T-cell (primary cell): ENCODE measurements around the gene FGA. TPM values are rescaled to one million over a fixed set of nuclear protein-coding genes. Genes with fewer than 3 reads are reported as not detected.

ENCODE experiments used
- ATAC-seq, 4 experiments: fragments of 200-7000 bp in 3 of 4; fragments of 150-1000 bp in 1 of 4; cut with Tn5 transposase; replicated peaks in 1 of 4; 1 replicate in 3 of 4; 2 replicates in 1 of 4; pipeline ENCODE4 v1.10.0; 2021; ENCODE audit warnings: moderate library complexity in 3 of 4, mild to moderate bottlenecking in 2 of 4, moderate number of reproducible peaks in 1 of 4
- CTCF ChIA-PET, 2 donors: fragments of 300-600 bp; sonication (Branson Sonifier 250); formaldehyde crosslinking; loops; one replicate each; lab custom pipeline; 2022; ENCODE audit warnings: antibody characterized with exemption in 2 of 2; lab: Charles Lee
- POLR2A ChIA-PET, 2 donors: fragments of 300-600 bp; sonication (Branson Sonifier 250); formaldehyde crosslinking; loops; one replicate each; lab custom pipeline; 2022; ENCODE audit warnings: antibody characterized with exemption in 2 of 2; lab: Charles Lee
- DNase-seq, 35 experiments: peaks; one replicate each; pipeline versions ENCODE4 v3.0.0 to v3.0.0-alpha.2; 2013 to 2023
- H3K27ac ChIP-seq: one replicate; pipeline ENCODE4 v1.5.1; 2013; ENCODE audit warnings: low read length
- H3K27me3 ChIP-seq, 2 experiments: replicated peaks in 1 of 2; 1 replicate in 1 of 2; 2 replicates in 1 of 2; pipeline versions ENCODE4 v1.6.1 to v1.7.0; 2013; ENCODE audit warnings: low read length in 1 of 2, mixed read lengths in 1 of 2; ENCODE audit not compliant: control insufficient read depth in 2 of 2, insufficient read depth in 2 of 2; ENCODE audit errors: extremely low read depth in 1 of 2
- H3K36me3 ChIP-seq, 2 donors: 1 replicate in 1 of 2; 2 replicates in 1 of 2; pipeline versions ENCODE4 v1.6.1 to v1.7.0; 2013; ENCODE audit warnings: low read length in 1 of 2; ENCODE audit not compliant: control insufficient read depth in 2 of 2, insufficient read depth in 1 of 2; ENCODE audit errors: extremely low read depth in 1 of 2
- H3K4me1 ChIP-seq, 2 experiments: 1 replicate in 1 of 2; 2 replicates in 1 of 2; pipeline versions ENCODE4 v1.6.1 to v1.7.0; 2013; ENCODE audit warnings: low read length in 2 of 2, mixed read lengths in 1 of 2; ENCODE audit not compliant: insufficient read depth in 2 of 2, control insufficient read depth in 1 of 2; ENCODE audit errors: extremely low read depth in 1 of 2
- H3K4me3 ChIP-seq, 2 donors: 1 replicate in 1 of 2; 2 replicates in 1 of 2; pipeline versions ENCODE4 v1.5.1 to v1.7.0; 2013; ENCODE audit warnings: mild to moderate bottlenecking in 2 of 2, low read length in 1 of 2, moderate library complexity in 1 of 2; ENCODE audit not compliant: control insufficient read depth in 1 of 2; ENCODE audit errors: extremely low read depth in 1 of 2
- H3K9me3 ChIP-seq: 2 replicates; pipeline ENCODE4 v1.7.0; 2013
- H3K27ac Mint-ChIP-seq, 2 donors: one replicate each; pipeline ENCODE4 v1.8.0; 2020 to 2021; ENCODE audit warnings: mild to moderate bottlenecking in 2 of 2, mixed read lengths in 2 of 2
- H3K27me3 Mint-ChIP-seq, 2 donors: one replicate each; pipeline ENCODE4 v1.8.0; 2021 to 2022; ENCODE audit warnings: mixed read lengths in 2 of 2
- H3K36me3 Mint-ChIP-seq: one replicate; pipeline ENCODE4 v1.8.0; 2021; ENCODE audit warnings: mixed read lengths
- H3K4me1 Mint-ChIP-seq, 3 donors: one replicate each; pipeline ENCODE4 v1.8.0; 2020 to 2022; ENCODE audit warnings: mixed read lengths in 3 of 3, mild to moderate bottlenecking in 1 of 3
- H3K4me3 Mint-ChIP-seq, 3 donors: one replicate each; pipeline ENCODE4 v1.8.0; 2020 to 2022; ENCODE audit warnings: mild to moderate bottlenecking in 3 of 3, mixed read lengths in 3 of 3, moderate library complexity in 3 of 3
- H3K9me3 Mint-ChIP-seq, 3 donors: one replicate each; pipeline ENCODE4 v1.8.0; 2020 to 2022; ENCODE audit warnings: mixed read lengths in 3 of 3
- WGBS: methylation state at CpG from one replicate; pipeline ENCODE4 v1.1.5; 2013; ENCODE audit warnings: missing lambda C conversion rate; ENCODE audit not compliant: insufficient coverage; 5-methylcytosine and 5-hydroxymethylcytosine counted together
- total RNA-seq, 35 experiments: library from RNA in 6 of 35; stranded (reverse) in 6 of 35; fragments of 120-200 nt in 1 of 35; gene quantifications; one replicate each; pipeline versions ENCODE4 v1.2.1 to v1.2.4 and lab custom pipeline; 2013 to 2026

Gene FGA
- total RNA-seq, 5 donors from 2014 or later (not counting 1 experiment from before 2014, with no cell fraction given), result 4.6 to 6.9 (median 4.8) TPM; not detected in 2

- Mint-ChIP-seq H3K9me3 (no peaks in the 10 kb centered on the region), H3K4me1 (peaks cover 7 to 11% (median 10%) of the 10 kb centered on the region in 3 donors), H3K36me3 (no peaks in the 10 kb centered on the region), H3K27me3 (peaks cover 2 to 5% of the 10 kb centered on the region in 2 donors), H3K27ac (no peak overlapping the region), H3K4me3 (no peak overlapping the region)
- ATAC-seq (peak in 1 of 4 experiments; percentile 35), DNase-seq (peak in 1 of 35 experiments; percentile 5)
- Histone ChIP-seq H3K9me3 (no peaks in the 10 kb centered on the region), H3K27me3 (no peaks in the 10 kb centered on the region), H3K4me1 (no peaks in the 10 kb centered on the region), H3K36me3 (no peaks in the 10 kb centered on the region), H3K27ac (no peak overlapping the region), H3K4me3 (no peak overlapping the region)
- POLR2A ChIA-PET, result no interaction called here
- WGBS, result 60% methylated on average over 2 of the region's 2 CpGs
- CTCF ChIA-PET, result no interaction called here
These were observed 26.2 kb upstream of the FGA start for GRCh38 chr4:154616731-154617130.

DNA sequence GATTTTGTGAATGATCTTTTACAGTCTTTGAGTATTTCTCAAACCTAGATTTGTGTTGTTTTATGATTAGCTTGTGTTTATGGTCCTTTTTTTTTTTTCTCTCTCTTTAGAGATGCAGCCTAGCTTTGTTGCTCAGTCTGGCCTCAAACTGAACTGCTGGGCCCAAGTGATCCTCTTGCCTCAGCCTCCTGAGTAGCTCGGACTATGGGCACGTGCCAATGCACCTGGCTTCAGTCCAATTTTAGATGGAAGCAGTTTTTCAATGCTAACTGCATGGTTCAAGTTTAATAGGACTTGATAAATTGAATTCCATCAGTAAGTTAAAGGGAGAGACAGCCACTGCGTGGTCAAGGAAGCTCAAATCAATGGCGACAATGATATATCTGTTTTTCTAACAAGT lies 25.7 kb upstream of the FGA start:
- Mint-ChIP-seq H3K9me3 (no peaks in the 10 kb centered on the region), H3K4me1 (peaks cover 7 to 11% (median 10%) of the 10 kb centered on the region in 3 donors), H3K27me3 (peaks cover 2 to 5% of the 10 kb centered on the region in 2 donors), H3K27ac (no peak overlapping the region), H3K4me3 (no peak overlapping the region), H3K36me3 (no peaks in the 10 kb centered on the region)
- H3K36me3 ChIP-seq, result no peaks in the 10 kb centered on the region
- no peak overlapping the region for H3K4me3 ChIP-seq
- no peak overlapping the region for H3K27ac ChIP-seq
- DNase-seq (no peak), ATAC-seq (no peak)
- H3K4me1 ChIP-seq, result no peaks in the 10 kb centered on the region
- ChIA-PET CTCF (no interaction called here), POLR2A (no interaction called here)
- no peaks in the 10 kb centered on the region for H3K9me3 ChIP-seq
- WGBS, result 90% methylated on average over 2 of the region's 4 CpGs
- H3K27me3 ChIP-seq, result no peaks in the 10 kb centered on the region

GRCh38 chr4:154615211-154615610 lies 24.7 kb upstream of the FGA start:
- no peak for ATAC-seq
- Mint-ChIP-seq H3K4me1 (peaks cover 7 to 11% (median 10%) of the 10 kb centered on the region in 3 donors), H3K36me3 (no peaks in the 10 kb centered on the region), H3K27ac (no peak overlapping the region), H3K4me3 (no peak overlapping the region), H3K9me3 (no peaks in the 10 kb centered on the region), H3K27me3 (peaks cover 2 to 7% of the 10 kb centered on the region in 2 donors)
- no peaks in the 10 kb centered on the region for H3K36me3 ChIP-seq
- no peaks in the 10 kb centered on the region for H3K4me1 ChIP-seq
- no peaks in the 10 kb centered on the region for H3K27me3 ChIP-seq
- H3K9me3 ChIP-seq, result no peaks in the 10 kb centered on the region
- WGBS, result no CpG with 5 or more reads among the region's 1 CpG
- no peak for DNase-seq
- no peak overlapping the region for H3K4me3 ChIP-seq
- POLR2A ChIA-PET, result no interaction called here
- CTCF ChIA-PET, result interaction anchor here in 1 of 2 donors (0.6 kb wide), 2 partner anchors 8 to 65 kb away, joined by 4 read pairs; partner anchors contain the start of gene PLRG1
- no peak overlapping the region for H3K27ac ChIP-seq

GRCh38 chr4:154614306-154614705 lies 23.8 kb upstream of the FGA start:
- H3K27me3 Mint-ChIP-seq, result peaks cover 3 to 14% of the 10 kb centered on the region in 2 donors
- ATAC-seq, result no peak
- POLR2A ChIA-PET, result interaction anchor here in 1 of 2 donors (0.5 kb wide), 1 partner anchor 119 kb away, joined by 3 read pairs; no protein-coding TSS in a partner anchor

DNA sequence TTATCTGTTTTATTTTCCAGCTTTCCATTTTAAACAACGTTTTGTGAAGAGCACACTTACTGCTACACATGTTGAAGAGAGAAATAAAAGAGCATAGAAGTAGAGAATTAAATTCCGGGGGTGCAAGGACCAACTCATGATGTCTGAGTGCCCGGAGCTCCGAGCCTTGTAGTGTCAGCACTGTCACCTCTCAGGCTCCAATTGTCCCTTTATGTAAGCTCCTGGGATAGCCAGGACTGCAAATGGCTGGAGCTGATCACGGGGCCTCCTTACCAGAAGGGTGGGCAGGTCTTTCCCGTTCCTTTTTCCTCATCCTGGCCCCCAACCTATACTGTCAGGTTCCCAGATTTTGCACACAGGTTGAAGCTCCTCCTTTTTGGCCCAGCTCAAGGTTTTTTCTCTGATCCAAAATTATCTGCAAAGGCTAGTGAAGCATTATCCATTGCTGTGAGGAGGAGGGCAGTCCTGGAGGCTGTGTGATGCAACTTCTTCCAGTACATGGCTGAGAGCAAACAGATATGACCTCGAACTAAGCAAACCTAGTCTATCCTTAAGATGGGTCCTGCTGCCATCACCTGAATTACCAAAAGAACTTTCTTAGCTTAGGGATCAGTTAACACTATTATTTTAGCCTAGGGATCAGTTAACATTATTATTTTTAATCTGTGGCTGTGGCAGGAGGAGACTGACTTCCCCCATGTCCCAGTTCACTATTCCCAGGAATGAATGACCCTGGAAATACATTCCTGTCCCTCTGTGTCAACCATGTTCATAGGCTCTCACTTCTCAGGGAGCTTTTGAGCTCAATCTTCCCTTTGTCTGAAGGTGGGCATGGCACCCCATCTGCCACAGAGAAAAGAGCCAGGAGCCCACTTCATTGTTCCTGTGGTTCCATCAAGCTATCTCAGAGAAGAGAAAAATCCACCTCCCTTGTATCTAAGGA lies 22.2 kb upstream of the FGA start, which contains the start of gene FGG:
Gene FGG, minus strand, starts transcription at position 185 of the 943 bp plus-strand sequence. Its CDS starts 47 bp downstream, at position 138.
- ChIA-PET CTCF (interaction anchor here (0.6 to 1.3 kb wide), 4 partner anchors 12 to 826 kb away, joined by 3 to 4 read pairs (median 4); partner anchors contain the start of gene PLRG1 (in 1 of the 2)), POLR2A (interaction anchor here (0.6 kb wide), 2 partner anchors 24 to 574 kb away, joined by 3 to 4 read pairs; no protein-coding TSS in a partner anchor)
- H3K27ac Mint-ChIP-seq, result no peak within 1 kb of the TSS
- no peak for DNase-seq
- Histone ChIP-seq H3K4me1 (no peaks in the 10 kb centered on the region), H3K4me3 (no peak within 1 kb of the TSS), H3K9me3 (no peaks in the 10 kb centered on the region), H3K36me3 (no peaks in the 10 kb centered on the region), H3K27ac (no peak within 1 kb of the TSS), H3K27me3 (no peaks in the 10 kb centered on the region)
- peaks cover 7 to 11% (median 10%) of the 10 kb centered on the region in 3 donors for H3K4me1 Mint-ChIP-seq
- 79% methylated on average over 3 of the region's 7 CpGs for WGBS
- no peak for ATAC-seq
- peaks cover 10 to 26% of the 10 kb centered on the region in 2 donors for H3K27me3 Mint-ChIP-seq
- H3K9me3 Mint-ChIP-seq, result no peaks in the 10 kb centered on the region
- H3K36me3 Mint-ChIP-seq, result no peaks in the 10 kb centered on the region
- no peak within 1 kb of the TSS for H3K4me3 Mint-ChIP-seq

More at GRCh38 chr4:154614306-154614705, 23.8 kb upstream of the FGA start:
- CTCF ChIA-PET, result interaction anchor here in 1 of 2 donors (0.6 kb wide), 2 partner anchors 8 to 64 kb away, joined by 4 read pairs; partner anchors contain the start of gene PLRG1
- peaks cover 7 to 11% (median 10%) of the 10 kb centered on the region in 3 donors for H3K4me1 Mint-ChIP-seq
- H3K27ac Mint-ChIP-seq, result no peak overlapping the region
- no peaks in the 10 kb centered on the region for H3K4me1 ChIP-seq
- no peak for DNase-seq
- no peaks in the 10 kb centered on the region for H3K9me3 ChIP-seq
- no peaks in the 10 kb centered on the region for H3K36me3 ChIP-seq
- H3K27me3 ChIP-seq, result no peaks in the 10 kb centered on the region
- no peaks in the 10 kb centered on the region for H3K36me3 Mint-ChIP-seq
- no peak overlapping the region for H3K4me3 Mint-ChIP-seq
- H3K9me3 Mint-ChIP-seq, result no peaks in the 10 kb centered on the region
- H3K4me3 ChIP-seq, result no peak overlapping the region
- H3K27ac ChIP-seq, result no peak overlapping the region

- Mint-ChIP-seq H3K9me3 (no peaks in the 10 kb centered on the region), H3K36me3 (no peaks in the 10 kb centered on the region), H3K27ac (no peak overlapping the region), H3K4me3 (no peak overlapping the region), H3K27me3 (peaks cover 10 to 26% of the 10 kb centered on the region in 2 donors), H3K4me1 (peaks cover 5 to 7% (median 6%) of the 10 kb centered on the region in 3 donors)
- H3K27me3 ChIP-seq, result no peaks in the 10 kb centered on the region
- no peaks in the 10 kb centered on the region for H3K9me3 ChIP-seq
- CTCF ChIA-PET, result no interaction called here
- H3K4me3 ChIP-seq, result no peak overlapping the region
- no CpG with 5 or more reads among the region's 1 CpG for WGBS
- no peak overlapping the region for H3K27ac ChIP-seq
- DNase-seq (no peak), ATAC-seq (no peak)
- H3K4me1 ChIP-seq, result no peaks in the 10 kb centered on the region
- no peaks in the 10 kb centered on the region for H3K36me3 ChIP-seq
- POLR2A ChIA-PET, result no interaction called here
These were observed 21.3 kb upstream of the FGA start for GRCh38 chr4:154611833-154612232.
